HL-60 (cell line): ENCODE data around the gene NEB.

Experiments
- DNase-seq, 2 experiments: peaks; one replicate each; pipeline ENCODE4 v3.0.0-alpha.2; 2010 to 2020; ENCODE audit warnings: low read depth in 1 of 2, low spot score in 1 of 2
- H3K27ac ChIP-seq: fragments of 250-450 bp; sonication (Bioruptor Pico); replicated peaks from 2 replicates; pipeline ENCODE4 v1.5.1; 2020; ENCODE audit warnings: mild to moderate bottlenecking, moderate library complexity
- H3K27me3 ChIP-seq: fragments of 250-450 bp; sonication (Bioruptor Pico); 2 replicates; pipeline ENCODE4 v1.5.1; 2021; ENCODE audit warnings: mild to moderate bottlenecking, moderate library complexity; ENCODE audit not compliant: insufficient read depth, poor library complexity, severe bottlenecking
- H3K4me3 ChIP-seq: replicated peaks from 2 replicates; pipeline ENCODE4 v1.5.1; 2011; ENCODE audit warnings: mild to moderate bottlenecking, control low read depth, low read length; ENCODE audit not compliant: insufficient read depth
- GABPA ChIP-seq: IDR thresholded peaks from 2 replicates; pipeline ENCODE4 v1.6.1; 2012; ENCODE audit warnings: low read depth
- POLR2AphosphoS5 ChIP-seq: IDR thresholded peaks from 2 replicates; pipeline ENCODE4 v1.6.1; 2012; ENCODE audit warnings: low read depth
- SPI1 ChIP-seq: IDR thresholded peaks from 2 replicates; pipeline ENCODE4 v1.6.1; 2012; ENCODE audit warnings: low read depth, mild to moderate bottlenecking, borderline replicate concordance
- TF ChIP-seq, protein P1 (sequence below): IDR thresholded peaks from one replicate; pipeline ENCODE4 v1.5.1; 2011; ENCODE audit warnings: low read length, control low read depth, inconsistent platforms; ENCODE audit not compliant: insufficient read depth
- TF ChIP-seq, protein P2 (sequence below): IDR thresholded peaks from 2 replicates; pipeline ENCODE4 v1.6.1; 2012; ENCODE audit warnings: low read depth; ENCODE audit not compliant: insufficient replicate concordance

Gene NEB

DNA sequence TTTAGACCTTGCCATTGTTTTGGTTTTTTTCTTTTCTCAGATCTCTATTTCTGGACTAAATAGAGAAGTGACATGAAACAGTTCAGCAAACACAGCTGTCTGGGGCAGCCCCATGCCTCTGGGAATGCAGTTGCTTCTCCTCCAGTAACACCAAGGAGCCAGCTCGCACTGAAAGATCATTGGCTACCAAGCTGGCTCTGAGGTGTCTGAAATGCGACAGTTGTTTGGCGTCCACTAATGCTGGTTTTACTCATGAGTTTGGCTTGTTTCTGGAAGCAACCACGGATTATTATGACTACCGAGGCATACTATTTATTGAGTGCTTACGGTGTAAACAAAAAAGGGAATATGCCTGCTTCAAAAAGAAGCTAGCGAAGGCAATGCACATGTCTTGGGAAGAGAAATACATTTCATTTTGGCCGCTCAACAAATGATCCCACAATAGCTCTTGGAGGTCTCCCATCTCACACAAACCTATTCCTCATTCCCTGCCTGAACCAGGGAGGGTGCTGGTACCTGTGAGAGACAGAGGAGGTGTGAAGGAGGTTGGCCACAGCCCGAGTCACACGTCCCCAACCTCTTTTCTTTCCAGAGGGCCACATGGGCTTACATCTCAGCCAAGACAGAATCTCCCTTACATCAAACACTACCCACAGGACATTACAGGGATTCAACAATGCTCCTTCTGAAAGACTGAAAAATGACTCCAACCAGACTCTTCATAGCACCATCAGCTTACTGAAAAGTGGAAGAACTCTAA, 37.5 kb upstream of the NEB start:
- no peak overlapping the region for H3K27ac ChIP-seq
- TF ChIP-seq, protein P1, sequence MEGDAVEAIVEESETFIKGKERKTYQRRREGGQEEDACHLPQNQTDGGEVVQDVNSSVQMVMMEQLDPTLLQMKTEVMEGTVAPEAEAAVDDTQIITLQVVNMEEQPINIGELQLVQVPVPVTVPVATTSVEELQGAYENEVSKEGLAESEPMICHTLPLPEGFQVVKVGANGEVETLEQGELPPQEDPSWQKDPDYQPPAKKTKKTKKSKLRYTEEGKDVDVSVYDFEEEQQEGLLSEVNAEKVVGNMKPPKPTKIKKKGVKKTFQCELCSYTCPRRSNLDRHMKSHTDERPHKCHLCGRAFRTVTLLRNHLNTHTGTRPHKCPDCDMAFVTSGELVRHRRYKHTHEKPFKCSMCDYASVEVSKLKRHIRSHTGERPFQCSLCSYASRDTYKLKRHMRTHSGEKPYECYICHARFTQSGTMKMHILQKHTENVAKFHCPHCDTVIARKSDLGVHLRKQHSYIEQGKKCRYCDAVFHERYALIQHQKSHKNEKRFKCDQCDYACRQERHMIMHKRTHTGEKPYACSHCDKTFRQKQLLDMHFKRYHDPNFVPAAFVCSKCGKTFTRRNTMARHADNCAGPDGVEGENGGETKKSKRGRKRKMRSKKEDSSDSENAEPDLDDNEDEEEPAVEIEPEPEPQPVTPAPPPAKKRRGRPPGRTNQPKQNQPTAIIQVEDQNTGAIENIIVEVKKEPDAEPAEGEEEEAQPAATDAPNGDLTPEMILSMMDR = no peak
- TF ChIP-seq GABPA (no peak), SPI1 (0 out of 2 replicates have a peak, but pooled peaks have one; percentile 1)
- TF ChIP-seq, protein P2, sequence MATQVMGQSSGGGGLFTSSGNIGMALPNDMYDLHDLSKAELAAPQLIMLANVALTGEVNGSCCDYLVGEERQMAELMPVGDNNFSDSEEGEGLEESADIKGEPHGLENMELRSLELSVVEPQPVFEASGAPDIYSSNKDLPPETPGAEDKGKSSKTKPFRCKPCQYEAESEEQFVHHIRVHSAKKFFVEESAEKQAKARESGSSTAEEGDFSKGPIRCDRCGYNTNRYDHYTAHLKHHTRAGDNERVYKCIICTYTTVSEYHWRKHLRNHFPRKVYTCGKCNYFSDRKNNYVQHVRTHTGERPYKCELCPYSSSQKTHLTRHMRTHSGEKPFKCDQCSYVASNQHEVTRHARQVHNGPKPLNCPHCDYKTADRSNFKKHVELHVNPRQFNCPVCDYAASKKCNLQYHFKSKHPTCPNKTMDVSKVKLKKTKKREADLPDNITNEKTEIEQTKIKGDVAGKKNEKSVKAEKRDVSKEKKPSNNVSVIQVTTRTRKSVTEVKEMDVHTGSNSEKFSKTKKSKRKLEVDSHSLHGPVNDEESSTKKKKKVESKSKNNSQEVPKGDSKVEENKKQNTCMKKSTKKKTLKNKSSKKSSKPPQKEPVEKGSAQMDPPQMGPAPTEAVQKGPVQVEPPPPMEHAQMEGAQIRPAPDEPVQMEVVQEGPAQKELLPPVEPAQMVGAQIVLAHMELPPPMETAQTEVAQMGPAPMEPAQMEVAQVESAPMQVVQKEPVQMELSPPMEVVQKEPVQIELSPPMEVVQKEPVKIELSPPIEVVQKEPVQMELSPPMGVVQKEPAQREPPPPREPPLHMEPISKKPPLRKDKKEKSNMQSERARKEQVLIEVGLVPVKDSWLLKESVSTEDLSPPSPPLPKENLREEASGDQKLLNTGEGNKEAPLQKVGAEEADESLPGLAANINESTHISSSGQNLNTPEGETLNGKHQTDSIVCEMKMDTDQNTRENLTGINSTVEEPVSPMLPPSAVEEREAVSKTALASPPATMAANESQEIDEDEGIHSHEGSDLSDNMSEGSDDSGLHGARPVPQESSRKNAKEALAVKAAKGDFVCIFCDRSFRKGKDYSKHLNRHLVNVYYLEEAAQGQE = no peak
- no peak for DNase-seq
- H3K27me3 ChIP-seq = no peaks in the 10 kb centered on the region
- no peak overlapping the region for H3K4me3 ChIP-seq

DNA sequence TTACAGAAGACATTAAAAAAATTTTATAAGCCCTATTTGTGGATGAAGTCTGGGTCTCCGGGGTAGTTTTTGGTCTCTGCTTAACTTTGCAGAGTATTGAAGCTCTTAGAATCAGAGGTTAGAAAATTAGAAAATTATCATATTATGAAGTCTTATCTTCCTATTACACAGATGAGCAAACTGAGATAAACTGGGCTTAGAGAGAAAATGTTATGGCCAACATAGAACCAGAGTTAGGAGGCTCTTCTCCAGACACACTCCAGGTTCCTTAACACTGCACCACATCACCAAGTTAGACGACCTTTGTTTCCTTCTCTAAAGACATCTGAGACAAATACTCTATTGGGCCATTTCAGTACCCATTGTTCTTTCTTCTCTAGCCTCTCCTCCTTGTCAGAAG, 36.7 kb upstream of the NEB start:
- H3K27ac ChIP-seq = no peak overlapping the region
- DNase-seq = no peak
- no peak overlapping the region for H3K4me3 ChIP-seq
- no peaks in the 10 kb centered on the region for H3K27me3 ChIP-seq
- no peak for TF ChIP-seq GABPA
- TF ChIP-seq SPI1 = no peak
- TF ChIP-seq POLR2AphosphoS5 = no peak
- TF ChIP-seq, protein P1 = no peak
- TF ChIP-seq, protein P2 = no peak

DNA sequence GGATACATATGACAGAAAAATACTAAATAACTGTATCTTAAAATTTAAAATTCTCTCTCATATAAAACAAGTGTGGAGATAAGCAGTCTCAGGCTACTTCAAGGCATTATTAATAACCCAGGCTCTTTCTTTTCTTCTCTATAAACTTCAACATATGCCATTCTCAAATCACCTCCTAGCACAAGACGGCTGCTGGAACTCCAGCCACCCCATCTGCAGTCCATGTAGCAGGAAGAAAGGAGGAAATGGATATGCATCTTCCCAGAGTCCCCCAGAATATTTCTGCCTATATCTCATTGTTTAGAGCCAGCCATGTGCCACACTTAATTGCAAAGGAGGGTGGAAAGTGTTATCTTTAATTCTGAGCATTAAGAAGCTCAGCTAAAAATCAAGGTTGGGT, 35.3 kb upstream of the NEB start:
- no peak for TF ChIP-seq SPI1
- TF ChIP-seq, protein P2 = no peak
- TF ChIP-seq GABPA = no peak
- Histone ChIP-seq H3K27ac (no peak overlapping the region), H3K4me3 (no peak overlapping the region), H3K27me3 (no peaks in the 10 kb centered on the region)
- no peak for DNase-seq
